22Rv1 (cell line): ENCODE measurements around the gene TEX22.

Experiments
- CTCF ChIP-seq: fragments of 450-650 bp; IDR thresholded peaks from 2 replicates; pipeline ENCODE4 v1.5.1; 2017; ENCODE audit warnings: mild to moderate bottlenecking
- ZFX ChIP-seq: fragments of 450-650 bp; IDR thresholded peaks from 2 replicates; pipeline ENCODE4 v1.6.1; 2017; ENCODE audit warnings: antibody characterized with exemption, borderline replicate concordance

- TF ChIP-seq ZFX = no peak
- no peak for TF ChIP-seq CTCF
Observed at GRCh38 chr14:105422695-105423487, 24.6 kb downstream of the TEX22 start.
